ENCODE measurements around the gene LTBP1.
"Not testable (repeated sequence)": the region's sequence is repeated elsewhere in the genome, so short reads cannot be mapped to it uniquely, and the experiment has no call there.

LTBP1 gene

DNA sequence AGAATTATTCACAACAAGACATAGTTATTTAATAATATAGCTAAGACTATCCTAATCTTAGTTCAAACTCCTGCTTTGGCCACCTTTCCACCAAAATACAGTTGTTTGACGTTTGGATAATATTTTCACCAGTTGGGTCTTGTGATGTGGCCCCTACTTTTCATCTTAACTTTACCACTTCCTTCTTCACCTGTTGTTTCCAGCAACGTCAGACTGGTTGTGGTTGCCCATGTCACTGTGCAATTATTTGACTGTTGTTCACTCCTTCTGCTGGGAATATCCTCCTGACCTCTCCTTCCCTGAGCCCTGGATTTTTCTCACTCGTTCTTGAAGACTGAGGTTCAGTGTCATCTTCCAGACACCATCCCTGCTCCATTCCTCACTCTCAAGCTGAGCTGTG is 397.5 kb downstream of the LTBP1 start:
- FAIRE-seq, result no peak

GRCh38 chr2:33347856-33348255 is 401.1 kb downstream of the LTBP1 start:
- FAIRE-seq, result no peak
- no peak for DNase-seq (ENCODE audit: extremely low spot score, insufficient read length, low read depth)

More for the DNA sequence above, 397.5 kb downstream of the LTBP1 start:
- DNase-seq (ENCODE audit: extremely low spot score, insufficient read length, low read depth), result no peak

DNA sequence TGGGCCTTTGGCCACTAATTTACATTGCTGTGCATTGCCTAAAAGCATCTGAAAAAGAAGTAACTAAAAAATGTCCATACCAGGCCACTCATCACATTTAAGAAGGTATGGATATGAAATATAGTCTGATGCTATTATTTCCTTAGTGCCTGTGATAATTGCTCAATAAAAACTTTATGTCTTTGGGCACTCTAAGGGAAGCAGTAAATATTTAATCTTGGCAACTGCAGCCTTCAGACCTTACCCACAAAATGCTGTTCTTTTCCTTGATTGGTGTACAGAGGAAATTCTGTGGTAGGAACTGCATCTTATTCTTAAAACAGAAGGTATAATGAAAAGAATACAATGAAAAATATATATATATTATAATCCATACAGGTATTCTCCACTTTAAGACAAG is 403.9 kb downstream of the LTBP1 start:
- FAIRE-seq, result no peak
- no peak for DNase-seq (ENCODE audit: extremely low spot score, insufficient read length, low read depth)

GRCh38 chr2:33351781-33352180 is 405.0 kb downstream of the LTBP1 start:
- no peak for FAIRE-seq
- no peak for DNase-seq (ENCODE audit: extremely low spot score, insufficient read length, low read depth)

DNA sequence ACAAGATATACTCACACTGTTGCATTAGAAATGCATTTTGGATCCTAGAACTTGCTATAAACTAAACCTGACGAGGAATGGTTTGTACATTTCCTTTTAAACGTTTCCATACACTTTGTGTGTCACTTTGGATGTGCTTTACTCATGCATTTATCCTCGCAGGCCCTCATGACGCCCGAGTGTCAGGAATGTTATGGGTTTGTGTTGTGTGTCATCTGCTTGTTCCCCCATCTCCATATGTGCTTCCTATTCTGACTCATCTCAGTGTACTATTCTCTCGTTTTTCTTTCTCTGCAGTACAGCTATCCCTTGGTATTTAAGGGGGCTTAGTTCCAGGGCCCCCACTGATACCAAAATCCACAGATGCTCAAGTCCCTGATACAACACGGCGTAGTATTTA is 408.2 kb downstream of the LTBP1 start:
- FAIRE-seq (no peak), DNase-seq (ENCODE audit: extremely low spot score, insufficient read length, low read depth) (no peak)

DNA sequence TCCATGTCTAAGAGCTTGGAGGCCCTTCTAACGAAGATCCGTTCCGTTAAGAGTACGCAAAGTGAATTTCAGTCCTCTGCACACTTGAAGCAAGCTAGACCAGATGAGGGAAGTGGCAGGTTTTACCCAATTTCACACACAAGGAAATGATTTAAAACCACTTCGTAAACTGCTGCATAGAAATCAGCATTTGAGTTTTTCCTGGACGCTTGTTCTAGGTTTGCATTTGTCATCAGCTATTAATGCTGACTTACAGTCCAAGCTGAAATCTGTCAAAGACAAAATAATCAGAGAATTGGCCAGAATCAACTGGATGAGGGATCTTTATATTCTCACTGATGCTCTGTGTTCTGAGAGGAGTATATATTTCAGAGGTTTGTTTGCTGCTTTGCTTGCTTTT is 412.1 kb downstream of the LTBP1 start:
- FAIRE-seq, result no peak
- no peak for DNase-seq (ENCODE audit: extremely low spot score, insufficient read length, low read depth)

GRCh38 chr2:33363325-33364298 is 416.9 kb downstream of the LTBP1 start:
- FAIRE-seq (no peak), DNase-seq (ENCODE audit: extremely low spot score, insufficient read length, low read depth) (no peak)

GRCh38 chr2:33365264-33365970 is 418.7 kb downstream of the LTBP1 start:
- no peak for FAIRE-seq
- no peak for DNase-seq (ENCODE audit: extremely low spot score, insufficient read length, low read depth)

DNA sequence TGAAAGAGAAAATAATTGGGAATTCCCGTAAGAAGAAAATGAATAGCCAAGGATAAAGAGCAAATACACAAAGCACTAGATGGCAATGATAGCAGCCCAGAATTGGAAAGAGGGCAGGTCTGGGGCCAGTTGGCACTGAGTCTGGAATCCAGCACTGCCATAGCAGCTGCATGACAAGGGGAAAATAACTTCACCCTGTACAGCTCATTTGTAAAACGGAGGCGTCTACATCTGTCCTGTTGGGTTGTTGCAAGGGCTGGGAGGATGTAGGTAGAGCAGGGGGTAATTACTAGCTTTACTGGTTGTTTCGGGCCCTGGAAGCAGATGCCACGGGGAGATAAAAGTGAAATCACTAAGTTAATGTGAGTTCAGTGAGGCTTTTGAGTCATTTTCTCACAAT is 419.7 kb downstream of the LTBP1 start:
- no peak for DNase-seq (ENCODE audit: extremely low spot score, insufficient read length, low read depth)
- FAIRE-seq, result no peak

- FAIRE-seq; DNase-seq (ENCODE audit: extremely low spot score, insufficient read length, low read depth): not testable (repeated sequence)
Measured at GRCh38 chr2:33368524-33368923, 421.8 kb downstream of the LTBP1 start.

DNA sequence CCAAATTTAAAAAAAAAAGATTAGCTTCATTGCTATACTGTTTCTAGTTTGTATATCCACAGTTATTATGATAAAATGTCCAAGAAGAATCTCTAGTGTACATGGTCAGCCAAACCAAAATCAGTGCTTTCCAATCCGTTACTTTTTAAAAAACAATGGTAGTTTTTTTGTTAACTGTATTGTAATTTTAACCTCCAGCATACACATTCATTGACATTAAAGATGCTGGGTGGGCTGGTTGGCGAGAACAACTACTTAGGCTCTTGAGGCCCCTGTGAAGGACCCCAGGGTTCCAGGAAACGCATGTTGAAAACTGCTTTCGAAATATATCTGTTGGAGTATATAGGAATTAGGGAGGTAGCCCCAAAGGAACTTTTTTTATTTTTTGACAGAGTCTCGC is 422.4 kb downstream of the LTBP1 start:
- no peak for DNase-seq (ENCODE audit: extremely low spot score, insufficient read length, low read depth)
- no peak for FAIRE-seq

DNA sequence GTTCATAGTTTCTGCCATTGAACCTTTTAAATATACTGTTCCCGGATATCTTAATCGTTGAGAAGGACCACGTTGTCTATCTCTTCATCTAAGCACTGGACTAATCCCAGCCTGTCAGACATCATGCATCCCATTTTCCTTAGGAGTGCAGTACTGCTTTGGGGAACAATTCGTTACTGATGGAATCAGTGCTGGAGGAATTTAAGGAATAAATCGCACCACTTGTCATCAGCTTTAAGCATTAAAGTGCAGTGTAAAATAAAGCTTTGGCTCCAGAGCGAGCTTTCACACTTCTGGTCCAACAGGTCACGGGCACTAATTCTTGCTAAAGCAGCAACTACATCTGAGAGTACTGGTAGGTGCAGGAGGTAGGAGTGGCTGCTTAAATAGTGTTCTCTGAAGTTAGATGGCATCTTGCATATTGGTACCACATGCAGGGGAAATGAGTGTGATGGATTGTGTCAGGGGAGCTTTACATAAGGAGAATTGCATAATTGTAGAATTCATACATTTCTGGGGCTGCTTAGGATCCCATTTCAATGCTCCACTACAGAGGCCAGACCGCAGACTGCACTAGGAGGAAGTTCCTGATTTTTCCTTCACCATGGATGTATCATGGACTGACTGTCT is 424.0 kb downstream of the LTBP1 start:
- DNase-seq (ENCODE audit: extremely low spot score, insufficient read length, low read depth) (no peak), FAIRE-seq (no peak)

DNA sequence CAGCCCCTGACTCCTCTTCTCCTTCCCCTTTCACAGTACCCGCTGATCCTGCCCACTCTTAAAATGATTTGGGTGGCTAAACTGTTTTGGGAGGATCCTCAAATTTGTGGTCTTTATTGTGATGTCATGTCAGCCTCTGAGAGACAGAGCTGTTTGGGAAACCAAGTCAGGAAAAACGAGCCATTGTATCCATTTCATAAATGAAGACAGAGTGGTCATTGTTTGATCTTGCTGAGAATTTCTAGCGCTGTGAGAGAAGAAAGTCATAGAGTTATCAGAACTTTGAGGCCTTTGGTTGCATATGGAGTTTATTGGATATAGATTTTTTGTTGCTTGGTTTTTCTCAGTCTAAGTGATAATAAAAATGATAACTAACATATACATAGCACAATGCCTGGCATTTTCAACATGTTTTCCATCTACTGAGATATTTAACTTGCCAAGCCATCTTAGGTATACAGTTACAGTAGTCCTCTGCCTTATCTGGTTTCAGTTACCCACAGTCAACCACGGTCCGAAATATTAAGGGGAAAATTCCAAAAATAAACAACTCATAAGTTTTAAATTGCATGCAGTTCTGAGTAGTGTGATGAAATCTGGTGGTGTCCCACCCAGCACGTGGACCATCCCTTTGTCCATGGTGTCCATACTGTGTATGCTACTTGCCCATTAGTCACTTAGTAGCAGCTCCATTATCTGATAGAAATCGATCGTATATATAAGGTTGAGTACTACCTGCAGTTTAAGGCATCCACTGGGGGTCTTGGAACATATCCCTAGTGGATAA is 424.7 kb downstream of the LTBP1 start:
- FAIRE-seq, result no peak

GRCh38 chr2:33372940-33373553 is 426.3 kb downstream of the LTBP1 start:
- DNase-seq (ENCODE audit: extremely low spot score, insufficient read length, low read depth), result peak; percentile 28
- FAIRE-seq, result peak; percentile 59

More for the DNA sequence above, 424.7 kb downstream of the LTBP1 start:
- DNase-seq (ENCODE audit: extremely low spot score, insufficient read length, low read depth), result no peak

DNA sequence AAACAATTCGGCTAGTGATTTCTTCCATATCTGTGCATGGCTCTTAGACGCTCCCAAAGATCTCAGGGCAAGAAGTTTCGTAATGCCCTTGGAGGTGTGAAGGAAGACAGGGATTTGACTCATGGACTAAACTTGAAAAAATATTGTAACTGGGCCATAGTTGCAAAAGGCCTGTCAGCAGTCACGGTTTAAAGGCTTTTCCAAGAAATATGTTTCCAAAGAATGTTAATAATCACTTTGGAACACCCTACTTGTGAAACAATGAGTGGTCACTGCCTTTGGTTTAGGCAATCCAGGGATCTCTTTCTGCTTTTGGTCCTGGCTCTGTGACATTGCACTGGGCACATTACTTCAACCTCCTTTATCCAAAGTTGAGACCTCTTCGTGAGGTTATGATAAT is 427.2 kb downstream of the LTBP1 start:
- DNase-seq (ENCODE audit: extremely low spot score, insufficient read length, low read depth) (no peak), FAIRE-seq (no peak)

DNA sequence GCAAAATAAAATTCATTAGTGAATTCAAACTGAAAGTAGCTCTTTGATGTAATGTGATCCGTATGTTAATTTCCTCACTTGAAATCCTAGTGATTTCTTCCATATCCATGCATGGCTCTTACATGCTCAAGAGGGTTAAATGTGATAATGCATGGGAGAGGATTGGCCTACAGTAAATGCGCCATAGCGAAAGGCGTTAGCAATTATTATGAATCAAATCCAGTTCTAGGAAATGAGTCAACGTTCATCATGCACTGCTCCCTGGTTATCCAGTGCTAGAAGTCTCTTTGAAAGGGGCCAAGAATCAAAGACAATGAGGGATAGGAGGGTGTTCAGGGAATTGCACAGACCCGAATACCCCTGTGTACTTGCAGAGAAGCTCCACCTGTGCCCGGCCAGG is 428.3 kb downstream of the LTBP1 start:
- DNase-seq (ENCODE audit: extremely low spot score, insufficient read length, low read depth) (no peak), FAIRE-seq (no peak)

GRCh38 chr2:33377048-33377447 is 430.3 kb downstream of the LTBP1 start:
- no peak for FAIRE-seq
- DNase-seq (ENCODE audit: extremely low spot score, insufficient read length, low read depth), result no peak

DNA sequence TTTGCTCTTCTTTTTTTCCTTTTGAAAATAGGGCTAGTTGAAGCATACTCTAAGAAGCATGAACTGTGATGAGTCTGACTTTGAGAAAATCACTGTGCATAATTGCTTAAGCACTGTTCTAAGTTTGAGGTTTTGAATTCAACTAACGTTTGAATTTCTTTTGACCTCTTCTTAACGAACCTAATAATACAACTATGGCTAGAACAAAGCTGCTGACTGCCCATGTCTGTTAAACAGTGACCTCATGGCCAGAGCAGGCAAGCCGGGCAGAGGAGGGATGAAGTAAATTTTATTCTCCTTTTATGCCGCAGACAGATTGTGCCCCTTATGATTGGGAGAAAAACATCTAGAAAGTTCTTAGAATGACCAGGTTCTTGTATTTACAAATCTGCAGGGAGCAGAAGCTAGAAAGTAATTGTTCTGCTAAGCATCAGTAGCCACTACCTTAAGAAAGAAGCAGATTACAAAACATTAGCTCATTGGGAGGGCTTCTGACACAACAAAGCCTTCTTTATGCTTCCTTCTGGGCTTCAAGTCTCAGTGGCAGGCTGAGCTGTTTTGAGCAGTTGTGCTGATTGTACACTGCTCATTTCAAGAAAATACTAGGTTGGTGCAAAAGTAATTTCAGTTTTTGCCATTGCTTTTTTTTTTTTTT is 431.9 kb downstream of the LTBP1 start:
- no peak for DNase-seq (ENCODE audit: extremely low spot score, insufficient read length, low read depth)
- no peak for FAIRE-seq

- FAIRE-seq (no peak), DNase-seq (ENCODE audit: extremely low spot score, insufficient read length, low read depth) (no peak)
Measured at GRCh38 chr2:33380001-33380609, 433.4 kb downstream of the LTBP1 start.

Measured in GM18507 (cell line).